HG03521 (cell line): Measurements from ENCODE around the gene ATG7.
"Not testable (repeated sequence)": the region's sequence is repeated elsewhere in the genome, so short reads cannot be mapped to it uniquely, and the experiment has no call there.

Source experiments
- ATAC-seq: cut with Tn5 transposase; IDR thresholded peaks from one replicate; pipeline ENCODE4 v1.9.1; 2021; ENCODE audit warnings: mild to moderate bottlenecking, moderate library complexity; ENCODE audit not compliant: unreplicated experiment

The ATG7 gene

GRCh38 chr3:11291808-11292207, 19.6 kb downstream of the ATG7 start:
- no peak for ATAC-seq

- ATAC-seq, result no peak
Measured at GRCh38 chr3:11297126-11297525, 24.9 kb downstream of the ATG7 start.

GRCh38 chr3:11300970-11301369, 28.8 kb downstream of the ATG7 start:
- ATAC-seq, result peak; percentile 95

- ATAC-seq, result no peak
Measured at GRCh38 chr3:11302444-11302843, 30.2 kb downstream of the ATG7 start.

GRCh38 chr3:11304175-11304574, 32.0 kb downstream of the ATG7 start:
- ATAC-seq, result no peak

- no peak for ATAC-seq
Measured at GRCh38 chr3:11305509-11305908, 33.3 kb downstream of the ATG7 start.

- ATAC-seq, result peak; percentile 48
Measured at GRCh38 chr3:11306817-11307589, 34.8 kb downstream of the ATG7 start.

- ATAC-seq, result no peak
Measured at GRCh38 chr3:11307830-11308432, 35.7 kb downstream of the ATG7 start.

GRCh38 chr3:11310258-11310657, 38.1 kb downstream of the ATG7 start:
- no peak for ATAC-seq

- no peak for ATAC-seq
Measured at GRCh38 chr3:11312166-11312565, 40.0 kb downstream of the ATG7 start.

- ATAC-seq, result no peak
Measured at GRCh38 chr3:11317300-11317699, 45.1 kb downstream of the ATG7 start.

- no peak for ATAC-seq
Measured at GRCh38 chr3:11322931-11323330, 50.7 kb downstream of the ATG7 start.

GRCh38 chr3:11323813-11324212, 51.6 kb downstream of the ATG7 start:
- no peak for ATAC-seq

GRCh38 chr3:11327619-11328018, 55.4 kb downstream of the ATG7 start:
- no peak for ATAC-seq

- no peak for ATAC-seq
Measured at GRCh38 chr3:11328196-11328945, 56.2 kb downstream of the ATG7 start.

GRCh38 chr3:11329777-11330176, 57.6 kb downstream of the ATG7 start:
- ATAC-seq, result no peak

- no peak for ATAC-seq
Measured at GRCh38 chr3:11331101-11331500, 58.9 kb downstream of the ATG7 start.

GRCh38 chr3:11335056-11335608, 62.9 kb downstream of the ATG7 start:
- no peak for ATAC-seq

- no peak for ATAC-seq
Measured at GRCh38 chr3:11339541-11339940, 67.3 kb downstream of the ATG7 start.

- ATAC-seq, result no peak
Measured at GRCh38 chr3:11346416-11346815, 74.2 kb downstream of the ATG7 start.

GRCh38 chr3:11348877-11349276, 76.7 kb downstream of the ATG7 start:
- ATAC-seq, result not testable (repeated sequence)

GRCh38 chr3:11349446-11349845, 77.2 kb downstream of the ATG7 start:
- ATAC-seq, result no peak
